Activated T-cell treated with anti-CD3 and anti-CD28 coated beads, Interleukin-2, amount 50 U/mL, for 1 hour (primary cell): ENCODE data around the gene SIX3.

Source experiments
- DNase-seq: peaks from one replicate; pipeline ENCODE4 v3.0.0-alpha.2; 2020

Gene SIX3

DNA sequence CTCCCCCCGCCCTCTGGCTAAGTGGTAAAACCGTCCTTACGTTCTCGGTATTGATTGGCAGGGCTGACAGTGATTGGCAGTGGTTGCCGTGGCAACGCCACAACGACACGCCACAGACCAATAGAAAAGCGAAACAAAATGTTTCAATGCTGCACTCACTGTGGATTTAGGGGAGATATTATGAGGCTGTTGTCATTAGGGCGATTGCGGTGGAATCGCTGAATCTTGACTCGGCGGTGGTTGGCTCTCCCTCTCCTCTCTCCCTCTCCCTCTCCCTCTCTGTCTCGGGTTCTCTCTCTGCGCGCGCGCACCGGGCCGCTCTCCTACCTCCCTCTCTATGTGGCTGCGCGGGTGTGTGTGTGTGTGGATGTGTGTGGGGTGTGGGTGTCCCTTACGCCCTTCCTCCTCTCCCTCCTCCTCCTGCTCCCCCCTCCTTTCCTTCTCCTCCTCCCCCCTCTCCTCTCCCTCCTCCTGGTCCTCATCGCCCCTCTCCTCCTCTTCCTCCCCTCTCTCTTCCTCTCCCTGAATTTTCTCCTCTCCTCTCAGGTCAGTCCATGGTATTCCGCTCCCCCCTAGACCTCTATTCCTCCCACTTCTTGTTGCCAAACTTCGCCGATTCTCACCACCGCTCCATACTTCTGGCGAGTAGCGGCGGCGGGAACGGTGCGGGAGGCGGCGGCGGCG, at the start of gene SIX3:
Gene SIX3 (plus strand): TSS at position 152 of the 684 bp plus-strand sequence. CDS start 403 bp downstream, at position 555.
- DNase-seq = no peak

DNA sequence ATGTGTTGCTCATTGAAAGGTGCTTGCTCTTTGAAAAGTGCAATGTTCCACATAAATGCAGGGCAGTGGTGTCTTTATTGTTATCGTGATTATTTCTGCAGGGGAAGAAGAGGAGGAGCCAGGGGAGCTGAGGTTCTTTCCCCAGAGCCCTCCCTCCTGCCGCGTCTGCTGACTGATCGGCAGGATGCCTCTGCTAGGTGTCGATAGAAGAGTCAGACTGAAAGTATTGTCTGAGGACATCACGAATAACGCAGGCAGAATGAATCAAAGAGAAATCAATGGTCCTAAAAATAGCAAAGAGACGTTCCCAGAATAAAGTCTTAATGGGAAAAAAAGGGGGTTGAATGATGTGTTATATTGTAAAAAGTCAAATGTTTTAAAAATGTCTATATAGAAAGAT, 47.4 kb upstream of the SIX3 start:
- DNase-seq = no peak

DNA sequence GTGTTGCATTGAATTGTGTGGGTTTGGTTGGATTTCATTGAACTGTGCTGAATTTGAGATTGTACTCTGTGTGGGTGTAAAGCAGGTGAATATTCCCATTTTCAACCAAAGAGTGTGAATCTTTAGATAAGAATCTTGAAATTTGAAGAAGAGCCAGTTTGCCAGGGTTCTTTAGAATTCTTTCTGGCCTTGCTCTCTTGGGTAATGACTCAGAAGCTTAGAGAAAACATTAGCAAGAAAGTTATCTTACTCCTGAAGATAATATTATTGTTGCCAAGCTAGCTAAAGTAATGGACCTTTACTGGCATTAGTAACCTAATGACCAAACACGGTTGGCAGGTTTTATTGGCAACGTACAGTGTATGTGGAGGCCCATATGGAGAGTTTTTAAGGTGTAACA, 46.4 kb upstream of the SIX3 start:
- DNase-seq = no peak

DNA sequence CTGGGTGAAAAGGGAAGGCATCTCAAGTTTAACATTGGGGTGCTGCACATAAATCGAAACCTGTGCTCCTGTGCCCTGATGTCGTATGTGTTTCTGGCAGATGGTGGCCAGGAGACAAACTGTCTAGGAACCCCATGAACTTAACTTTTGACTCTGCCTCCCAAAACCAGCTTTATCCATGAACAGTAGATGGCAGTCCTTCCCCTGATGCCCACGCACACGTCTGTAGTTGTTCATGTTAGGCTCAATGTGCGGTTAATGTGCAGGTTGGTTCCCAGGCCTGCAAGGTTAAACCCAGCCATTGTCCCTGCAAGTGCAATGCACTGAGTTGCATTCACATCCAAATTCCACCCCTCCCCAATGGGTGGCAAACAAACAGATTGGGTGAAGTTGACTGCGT, 44.1 kb upstream of the SIX3 start:
- DNase-seq = no peak

DNA sequence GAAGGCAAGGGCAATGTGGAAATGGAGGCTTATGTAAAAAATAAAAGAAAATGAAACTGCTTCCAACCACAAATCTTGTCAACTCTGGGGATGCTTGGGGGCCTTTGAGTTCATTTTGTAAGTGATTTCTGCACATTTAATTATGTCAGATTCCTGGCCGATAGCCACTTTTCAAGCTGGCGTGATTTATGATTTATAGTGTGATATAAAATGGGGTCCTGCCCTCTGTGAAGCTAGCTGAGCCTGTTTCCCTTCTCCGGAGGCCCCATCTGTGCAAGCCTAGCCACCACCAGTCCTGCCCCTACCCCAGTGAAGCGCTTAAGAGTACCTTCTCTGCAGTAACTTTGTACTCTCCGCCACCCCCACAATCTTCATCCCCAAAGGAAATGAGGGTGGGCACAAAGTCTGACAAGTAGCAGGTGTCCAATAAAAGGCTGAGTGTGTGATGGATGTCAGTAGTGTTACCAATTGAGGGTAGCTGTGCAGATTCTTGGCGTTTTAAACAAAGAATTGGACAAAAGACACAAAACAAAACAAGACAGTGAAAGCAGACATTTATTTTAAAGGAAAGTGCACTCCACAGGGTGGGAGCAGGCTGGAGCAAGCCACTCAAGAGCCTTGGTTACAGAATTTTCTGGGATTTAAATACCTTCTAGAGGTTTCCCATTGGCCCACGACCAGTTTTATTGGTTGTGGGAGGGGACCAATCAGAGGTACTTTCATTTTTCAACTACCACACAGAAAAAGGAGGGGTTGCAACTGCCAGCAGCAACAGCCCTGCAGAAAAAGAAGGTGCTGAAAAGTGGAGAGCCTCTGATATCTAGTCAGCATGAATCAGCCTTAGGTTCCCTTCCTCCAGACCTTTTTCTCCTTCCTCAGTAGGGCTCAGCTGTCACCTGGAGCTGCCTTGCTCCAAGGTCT, 39.0 kb upstream of the SIX3 start:
- DNase-seq = no peak

DNA sequence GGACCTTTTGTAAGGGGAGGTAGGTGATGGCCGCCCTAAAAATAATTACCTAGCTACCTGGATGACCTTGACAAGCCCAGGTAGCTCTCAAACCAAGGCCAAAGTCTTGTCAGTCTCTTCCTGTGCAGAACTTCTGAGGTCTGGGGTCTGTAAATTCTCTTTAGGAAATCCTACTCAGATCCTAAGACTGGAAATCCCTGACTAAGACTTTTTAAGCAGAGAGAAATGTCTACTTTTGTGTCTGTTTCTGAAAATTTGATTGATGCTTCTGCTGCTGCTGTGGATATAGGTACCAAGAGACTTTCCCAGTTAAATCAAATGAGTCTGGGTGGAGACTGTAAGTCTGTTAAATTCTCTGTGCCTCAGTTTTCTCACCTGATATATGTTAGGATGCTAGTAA, 36.9 kb upstream of the SIX3 start:
- no peak for DNase-seq

DNA sequence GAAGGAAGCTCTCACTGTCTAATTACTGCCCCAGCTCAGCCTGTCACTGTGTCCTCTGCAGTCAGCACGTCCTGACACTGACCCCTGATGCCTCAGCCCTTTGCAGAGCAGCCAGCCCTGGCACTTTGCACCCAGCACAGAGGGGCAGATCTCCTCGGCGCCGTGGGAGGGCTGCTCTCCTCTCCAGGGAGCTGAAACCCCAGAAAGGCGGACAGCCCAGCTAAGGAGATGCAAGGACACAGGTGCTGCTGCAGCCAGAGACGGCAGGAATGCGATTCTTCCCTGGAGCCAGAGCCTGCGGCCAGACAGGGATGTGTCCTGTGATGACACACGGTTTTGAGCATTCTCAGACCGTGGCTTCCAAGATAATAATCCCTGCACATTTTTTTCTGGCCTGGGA, 34.5 kb upstream of the SIX3 start:
- DNase-seq = no peak

DNA sequence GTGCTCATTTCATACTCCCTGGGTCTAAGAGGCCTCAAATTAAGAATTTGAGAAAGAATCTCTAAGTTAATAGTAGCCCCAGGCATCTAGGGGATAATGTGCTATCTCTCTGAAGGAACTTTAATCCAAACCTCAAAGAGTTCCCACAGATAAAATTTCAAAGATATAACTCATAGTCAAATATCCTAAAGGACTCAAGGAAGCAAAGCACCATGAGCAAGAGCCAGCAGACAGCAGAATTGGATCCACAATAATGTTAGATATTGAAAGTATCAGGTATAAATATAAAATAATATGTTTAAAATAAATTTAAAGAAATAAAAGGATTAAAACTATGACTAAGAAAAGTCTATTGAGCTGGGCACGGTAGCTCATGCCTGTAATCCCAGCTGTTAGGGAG, 31.7 kb upstream of the SIX3 start:
- no peak for DNase-seq

DNA sequence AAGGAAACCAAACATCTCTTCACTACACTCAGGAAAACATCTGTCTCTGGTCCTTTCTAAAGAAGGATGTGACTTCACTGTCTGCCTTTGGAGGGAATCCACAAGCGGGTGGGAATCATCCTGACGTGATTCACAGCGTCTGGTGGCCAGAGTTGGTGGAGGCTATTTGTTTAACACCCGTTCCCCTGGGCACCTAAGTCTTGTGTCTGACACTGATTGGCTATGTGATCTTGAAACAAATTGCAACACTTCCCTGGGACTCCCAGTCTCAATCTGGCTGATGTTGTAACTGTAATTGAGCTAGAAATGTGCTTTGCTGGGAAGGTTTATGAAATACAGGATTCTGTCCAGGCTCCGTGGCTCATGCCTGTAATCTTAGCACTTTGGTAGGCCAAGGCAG, 28.8 kb upstream of the SIX3 start:
- DNase-seq = no peak

DNA sequence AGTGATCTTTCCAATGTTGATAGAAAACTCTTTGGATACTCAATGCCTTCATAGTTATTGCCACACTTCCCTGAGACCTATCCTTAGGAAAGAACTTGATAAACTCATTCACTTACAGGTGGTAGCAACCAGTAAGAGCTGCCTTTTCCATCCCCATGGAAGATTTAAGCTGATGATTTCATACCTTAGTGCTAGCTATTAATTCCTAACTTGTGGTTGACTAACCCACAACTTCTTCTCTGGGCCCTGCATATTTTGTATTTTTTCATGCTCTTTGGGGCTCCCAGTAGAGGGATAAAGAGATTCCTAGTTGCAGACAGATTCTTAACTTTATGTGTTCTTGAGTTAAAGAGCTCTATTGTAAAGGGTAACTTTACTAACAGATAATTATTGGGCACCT, 25.2 kb upstream of the SIX3 start:
- DNase-seq = no peak

DNA sequence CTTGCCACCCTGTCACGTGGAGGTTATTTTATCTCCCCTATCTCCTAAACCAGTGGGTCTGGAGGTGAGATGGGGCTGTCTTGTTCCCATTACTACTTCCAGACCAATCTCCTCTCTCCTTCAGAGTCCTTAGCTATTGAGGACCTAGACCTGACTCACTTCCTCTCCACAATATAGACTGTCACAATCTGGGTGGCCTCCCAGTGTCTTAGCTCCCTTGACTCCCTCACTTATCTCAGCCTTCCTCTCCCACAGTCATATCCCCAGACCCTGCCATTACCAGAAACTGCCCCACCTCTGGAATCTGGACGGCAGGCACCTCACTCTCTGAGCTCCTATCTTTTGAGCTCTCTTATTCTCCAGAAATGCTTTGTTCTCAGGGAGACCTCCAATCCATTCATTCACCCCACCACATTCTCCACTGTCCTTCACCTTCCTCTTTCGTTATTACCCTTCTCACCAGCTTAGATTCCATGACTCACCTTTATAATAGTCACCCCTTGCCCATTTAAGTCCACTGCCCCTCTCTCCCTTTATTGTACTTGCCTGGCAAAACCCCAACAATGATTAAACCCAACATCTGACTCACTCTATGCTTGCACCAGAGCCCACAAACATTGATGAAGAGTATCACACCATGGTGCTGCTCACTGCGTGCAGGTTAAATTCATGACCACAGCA, 23.3 kb upstream of the SIX3 start:
- DNase-seq = no peak

DNA sequence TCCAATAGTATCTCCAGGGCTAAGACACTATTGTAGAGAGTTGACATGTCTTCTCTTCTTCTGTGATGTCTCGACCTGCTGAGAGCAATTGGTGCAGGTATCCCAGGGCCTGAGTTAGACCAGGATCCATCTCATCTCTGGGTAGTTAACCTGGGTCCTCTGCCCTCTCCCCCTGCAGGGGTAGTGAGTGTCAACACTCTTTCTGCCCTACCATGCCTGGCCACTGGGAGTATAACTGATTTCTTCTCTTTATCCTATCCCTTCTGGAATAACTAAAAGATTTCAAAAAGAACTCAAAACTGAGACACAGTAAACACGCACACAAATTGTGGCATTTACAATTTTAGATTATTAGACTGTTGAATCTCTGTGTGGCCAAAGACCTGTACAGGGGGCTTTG, 20.8 kb upstream of the SIX3 start:
- no peak for DNase-seq

DNA sequence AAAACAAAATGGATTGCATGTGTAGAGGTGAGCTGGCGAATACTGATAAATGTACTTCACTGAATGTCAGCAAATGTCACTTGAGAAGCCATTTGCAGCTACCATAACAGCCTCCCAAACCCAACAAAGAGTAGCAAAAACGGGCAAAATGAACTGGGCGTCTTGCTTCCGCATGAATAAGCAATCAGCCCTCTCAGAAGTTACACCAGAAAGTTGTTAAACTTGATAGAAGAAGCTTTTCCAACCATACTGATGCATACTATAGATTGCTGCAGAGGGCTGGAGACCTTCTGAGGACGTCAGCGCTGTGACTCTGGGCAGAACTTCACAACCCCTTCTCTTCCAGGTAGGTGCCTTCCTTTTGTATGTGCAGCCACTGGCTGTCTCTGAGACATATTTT, 18.7 kb upstream of the SIX3 start:
- no peak for DNase-seq

DNA sequence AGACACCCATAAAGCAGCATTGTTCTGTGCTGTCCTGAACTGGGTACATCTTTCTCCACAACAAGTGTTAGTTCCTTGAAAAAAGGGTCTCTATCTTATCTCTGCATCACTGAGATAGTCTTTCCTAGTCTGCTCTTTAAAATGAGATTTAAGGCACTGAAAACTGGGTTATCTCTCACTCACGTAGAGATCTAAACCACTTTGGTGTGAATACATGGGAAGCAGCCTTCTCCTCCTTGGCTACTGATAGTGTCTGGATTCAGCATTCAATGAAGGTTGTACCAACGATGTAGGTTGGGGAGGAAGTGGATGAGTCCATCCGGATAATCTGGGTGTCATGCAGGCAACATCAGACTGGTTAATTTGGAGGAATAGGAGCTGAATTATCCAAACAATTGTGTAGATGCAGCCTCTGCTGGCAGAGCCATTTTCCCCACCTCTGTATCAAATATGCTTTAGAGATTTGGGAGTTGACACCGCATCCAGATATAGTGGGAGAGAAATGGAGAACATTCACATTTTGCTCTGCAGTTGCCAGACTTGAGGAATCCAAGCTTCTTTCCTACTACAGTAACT, 15.9 kb upstream of the SIX3 start:
- no peak for DNase-seq

DNA sequence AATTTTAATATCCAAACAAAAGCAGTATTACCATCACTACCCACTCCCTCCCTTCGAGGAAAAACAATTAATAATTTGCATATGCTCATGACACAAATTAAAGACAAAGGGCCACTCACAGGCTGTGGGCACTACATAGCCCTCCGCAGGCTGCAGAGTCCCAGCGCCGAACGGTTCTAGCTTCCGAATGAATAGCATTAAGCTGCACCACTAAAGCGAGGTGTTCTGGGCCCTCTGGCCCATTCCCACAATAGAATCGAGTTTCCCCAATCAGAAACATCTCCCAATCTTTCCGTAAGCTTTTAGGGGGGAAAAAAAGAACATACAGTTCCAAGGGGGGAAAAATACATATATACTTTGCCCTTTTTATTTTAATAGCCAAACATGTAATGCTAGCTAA, 14.5 kb upstream of the SIX3 start:
- DNase-seq = no peak

DNA sequence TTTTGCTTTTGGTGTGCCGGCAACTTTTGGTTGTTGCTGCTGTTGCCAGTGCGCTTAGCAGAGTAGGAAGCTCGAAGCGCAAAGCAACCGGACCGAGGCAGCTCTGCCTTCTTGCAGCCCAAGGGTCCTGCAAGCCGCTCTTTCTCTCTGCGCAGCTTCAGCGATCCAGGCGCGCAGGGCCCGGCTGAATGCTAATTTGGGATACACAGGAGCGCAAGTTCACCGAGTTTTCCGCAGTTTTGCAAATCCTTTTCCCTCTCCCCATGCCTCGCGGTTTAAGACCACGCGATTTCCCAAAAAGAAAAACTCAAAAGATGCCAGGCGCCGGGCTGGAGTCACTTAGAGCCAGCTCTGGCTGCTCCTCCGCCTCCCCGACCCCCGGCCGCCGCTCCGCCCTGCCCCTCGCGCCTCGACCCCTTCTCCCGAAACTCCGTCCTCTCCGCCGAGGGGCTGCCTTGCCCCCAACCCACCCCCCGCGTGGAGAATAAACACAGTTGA, 13.5 kb upstream of the SIX3 start:
- no peak for DNase-seq

DNA sequence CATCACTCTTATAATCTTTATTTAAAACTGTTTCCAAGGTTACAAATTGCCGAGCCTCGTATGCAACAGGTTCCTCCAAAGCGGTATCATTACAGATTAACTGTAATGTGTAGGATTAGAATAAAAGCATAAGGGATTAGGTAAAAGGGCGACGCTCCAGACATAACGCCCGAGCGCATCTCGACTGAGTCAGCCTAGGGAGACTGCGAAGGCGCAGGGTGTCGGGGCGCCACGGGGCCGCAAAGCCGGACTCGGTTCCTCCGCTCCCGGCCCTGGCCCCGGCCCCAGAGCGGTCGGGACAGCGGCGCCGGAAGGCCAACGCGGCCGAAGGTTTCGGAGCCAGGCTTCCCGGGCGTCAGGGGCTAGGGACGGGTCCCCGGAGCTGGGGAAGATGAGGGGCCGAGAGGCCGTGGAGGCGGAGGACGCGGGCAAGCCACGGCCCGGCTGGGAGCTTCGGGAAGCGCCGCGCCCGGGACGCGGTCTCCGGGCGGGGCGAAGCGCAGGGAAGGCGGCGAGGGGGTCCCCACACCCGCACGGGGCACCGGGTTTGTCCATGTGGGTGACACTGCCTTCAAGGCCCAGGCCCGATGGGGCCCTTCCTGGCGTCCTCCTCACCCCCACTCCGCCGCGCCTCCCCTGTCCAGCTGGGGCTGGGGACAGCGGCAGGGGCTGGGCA, 12.9 kb upstream of the SIX3 start:
- DNase-seq = no peak

DNA sequence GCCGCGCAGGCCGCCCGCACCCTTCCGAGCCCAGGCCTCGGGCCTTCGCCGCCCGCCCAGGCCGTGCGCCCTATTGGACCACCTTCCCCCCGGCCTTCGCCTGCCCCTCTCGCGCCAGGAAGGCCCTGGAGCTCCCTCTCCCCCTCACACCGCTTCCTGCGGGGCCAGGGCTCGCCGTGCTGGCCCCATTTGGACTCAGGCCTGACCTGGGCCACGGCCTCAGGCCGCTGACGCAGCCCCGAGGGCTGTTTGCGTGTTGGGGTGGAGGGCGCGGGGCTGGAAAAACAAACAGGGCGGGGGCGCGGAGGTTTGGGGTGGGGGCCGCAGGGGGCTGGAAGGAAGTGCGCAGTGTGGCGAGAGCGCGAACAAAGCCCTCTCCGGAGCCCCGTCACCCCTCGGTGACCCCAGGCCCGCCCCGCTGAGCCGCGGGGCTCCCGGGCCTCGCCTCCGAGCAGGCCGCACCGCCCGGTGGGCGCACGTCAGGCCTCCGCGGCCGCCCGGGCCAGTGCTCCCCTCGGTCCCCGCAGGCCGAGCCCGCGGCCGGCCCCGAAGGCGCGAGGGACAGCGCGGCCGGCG, 12.3 kb upstream of the SIX3 start:
- no peak for DNase-seq

DNA sequence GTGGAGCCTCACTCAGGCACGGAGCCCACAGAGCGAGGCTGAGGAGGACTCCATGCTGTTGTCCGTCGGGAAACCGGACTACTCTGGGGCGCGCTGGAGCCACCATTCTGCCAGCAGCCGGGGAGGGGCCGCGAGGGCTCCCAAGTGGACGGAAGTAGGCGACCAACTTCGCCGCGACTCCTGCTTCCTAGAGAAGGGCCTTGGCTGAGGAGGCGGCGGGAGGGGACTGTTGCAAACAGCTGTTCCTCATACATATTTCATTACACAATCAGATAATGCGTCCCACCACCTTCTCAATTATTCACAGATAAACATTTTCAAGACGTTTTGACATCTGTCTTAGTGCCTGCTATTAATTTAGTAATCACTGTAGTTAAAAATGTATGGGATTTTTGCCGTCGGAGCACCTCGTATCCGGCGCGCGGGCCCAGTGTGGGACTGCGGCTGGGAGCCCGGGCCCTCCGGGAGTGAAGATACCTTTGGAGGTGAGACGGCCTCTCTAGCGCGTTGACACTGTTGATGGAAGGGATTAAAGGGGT, 11.7 kb upstream of the SIX3 start:
- DNase-seq = no peak

DNA sequence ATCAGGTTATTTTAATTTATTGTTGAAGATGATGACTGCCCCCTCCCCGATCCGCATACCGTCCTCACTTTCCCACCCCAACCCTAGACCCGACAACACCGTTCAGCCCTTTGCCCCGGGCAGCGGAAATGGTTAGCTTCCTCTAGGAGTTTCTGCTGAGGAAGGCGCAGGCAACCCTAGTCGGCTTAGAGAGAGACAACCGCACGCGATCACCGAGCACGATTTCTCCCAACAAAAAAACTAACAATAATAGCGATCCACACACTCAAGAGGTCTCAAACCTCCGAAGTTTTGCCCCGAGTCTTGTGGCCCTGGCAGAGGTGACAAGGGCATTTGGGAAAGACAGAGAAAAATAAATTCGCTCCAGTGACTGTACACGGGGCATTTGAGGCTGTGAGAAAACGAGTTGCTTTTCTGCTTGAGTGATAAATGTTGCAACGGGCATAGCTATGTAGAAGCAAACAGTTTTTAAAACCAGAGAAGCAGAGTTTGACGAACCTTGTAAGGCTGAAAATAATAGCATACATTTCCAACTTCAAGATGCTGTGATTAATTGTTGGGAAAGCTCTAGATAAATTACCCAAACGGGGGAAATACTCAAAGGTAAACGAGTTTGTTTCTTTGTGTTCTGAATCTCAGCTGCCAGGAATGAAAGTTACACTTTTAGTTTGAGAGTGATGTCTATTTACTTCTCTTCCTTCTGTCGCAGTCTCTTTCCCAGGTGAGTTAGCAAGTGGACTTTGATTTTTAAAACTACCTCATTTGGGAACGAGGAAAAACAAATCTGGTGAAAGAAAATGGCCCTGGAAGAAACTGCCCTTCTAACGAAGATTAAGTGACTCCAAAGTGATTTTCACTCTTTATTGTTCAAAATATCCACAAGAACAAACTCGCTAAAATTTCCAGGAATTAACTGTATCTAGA, 11.0 kb upstream of the SIX3 start:
- DNase-seq = no peak
